GM21786 (cell line): ENCODE measurements around the gene FOXL2.
"Not testable (repeated sequence)": the region's sequence is repeated elsewhere in the genome, so short reads cannot be mapped to it uniquely, and the experiment has no call there.

Source experiments
- ATAC-seq: cut with Tn5 transposase; IDR thresholded peaks from one replicate; pipeline ENCODE4 v1.9.1; 2021; ENCODE audit not compliant: unreplicated experiment

Gene FOXL2

GRCh38 chr3:138933981-138934691, 12.8 kb downstream of the FOXL2 start:
- no peak for ATAC-seq

- ATAC-seq, result no peak
Observed at GRCh38 chr3:138933068-138933668, 13.8 kb downstream of the FOXL2 start.

DNA sequence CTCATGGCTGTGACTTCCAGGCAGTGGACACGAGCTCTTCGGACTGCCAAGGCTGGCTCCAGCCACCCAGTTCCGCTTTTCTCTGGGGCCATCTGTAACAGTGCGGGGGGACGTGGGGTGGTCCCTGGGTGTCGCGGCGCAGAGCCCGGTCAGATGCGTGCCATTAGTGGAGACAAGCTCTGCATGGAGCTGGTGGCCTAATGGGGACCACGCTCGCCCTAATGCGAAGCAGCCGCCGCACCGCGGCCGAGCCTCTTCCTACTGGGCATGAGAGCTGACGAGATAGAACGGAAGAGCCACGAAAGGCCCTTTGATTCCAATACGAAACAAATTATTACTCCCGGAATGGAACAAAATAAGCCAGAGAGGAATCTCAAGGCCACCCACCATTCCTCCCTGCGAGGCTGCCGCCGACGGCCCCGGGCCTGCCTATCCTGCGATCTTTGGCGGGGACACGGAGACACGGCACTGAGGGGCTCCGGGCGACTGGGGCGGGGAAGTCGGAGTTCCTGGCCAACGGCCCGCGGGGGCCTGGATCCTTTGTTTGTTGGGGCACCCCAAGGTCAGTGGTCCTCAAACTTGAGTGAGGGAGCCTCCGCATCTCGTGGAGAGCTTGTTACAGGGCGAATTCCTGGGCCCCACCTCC, 18.1 kb downstream of the FOXL2 start:
- no peak for ATAC-seq

GRCh38 chr3:138923531-138923994, 23.4 kb downstream of the FOXL2 start:
- ATAC-seq, result peak; percentile 78

DNA sequence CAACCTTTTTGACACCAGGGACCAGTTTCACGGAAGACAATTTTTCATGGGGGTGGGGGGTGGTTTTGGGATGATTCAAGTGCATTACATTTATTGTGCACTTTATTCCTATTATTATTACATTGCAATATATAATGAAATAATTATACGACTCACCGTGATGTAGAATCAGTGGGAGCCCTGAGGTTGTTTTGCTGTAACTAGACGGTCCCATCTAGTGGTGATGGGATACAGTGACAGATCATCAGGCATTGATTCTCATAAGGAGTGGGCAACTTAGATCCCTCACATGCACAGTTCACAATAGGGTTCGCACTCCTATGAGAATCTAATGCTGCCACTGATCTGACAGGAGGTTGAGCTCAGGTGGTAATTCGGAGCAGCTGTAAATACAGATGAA, 24.5 kb downstream of the FOXL2 start:
- ATAC-seq, result not testable (repeated sequence)

GRCh38 chr3:138921316-138922292, 25.3 kb downstream of the FOXL2 start:
- ATAC-seq, result no peak

GRCh38 chr3:138919325-138919724, 27.6 kb downstream of the FOXL2 start:
- ATAC-seq, result no peak

- no peak for ATAC-seq
Observed at GRCh38 chr3:138916824-138917223, 30.1 kb downstream of the FOXL2 start.

DNA sequence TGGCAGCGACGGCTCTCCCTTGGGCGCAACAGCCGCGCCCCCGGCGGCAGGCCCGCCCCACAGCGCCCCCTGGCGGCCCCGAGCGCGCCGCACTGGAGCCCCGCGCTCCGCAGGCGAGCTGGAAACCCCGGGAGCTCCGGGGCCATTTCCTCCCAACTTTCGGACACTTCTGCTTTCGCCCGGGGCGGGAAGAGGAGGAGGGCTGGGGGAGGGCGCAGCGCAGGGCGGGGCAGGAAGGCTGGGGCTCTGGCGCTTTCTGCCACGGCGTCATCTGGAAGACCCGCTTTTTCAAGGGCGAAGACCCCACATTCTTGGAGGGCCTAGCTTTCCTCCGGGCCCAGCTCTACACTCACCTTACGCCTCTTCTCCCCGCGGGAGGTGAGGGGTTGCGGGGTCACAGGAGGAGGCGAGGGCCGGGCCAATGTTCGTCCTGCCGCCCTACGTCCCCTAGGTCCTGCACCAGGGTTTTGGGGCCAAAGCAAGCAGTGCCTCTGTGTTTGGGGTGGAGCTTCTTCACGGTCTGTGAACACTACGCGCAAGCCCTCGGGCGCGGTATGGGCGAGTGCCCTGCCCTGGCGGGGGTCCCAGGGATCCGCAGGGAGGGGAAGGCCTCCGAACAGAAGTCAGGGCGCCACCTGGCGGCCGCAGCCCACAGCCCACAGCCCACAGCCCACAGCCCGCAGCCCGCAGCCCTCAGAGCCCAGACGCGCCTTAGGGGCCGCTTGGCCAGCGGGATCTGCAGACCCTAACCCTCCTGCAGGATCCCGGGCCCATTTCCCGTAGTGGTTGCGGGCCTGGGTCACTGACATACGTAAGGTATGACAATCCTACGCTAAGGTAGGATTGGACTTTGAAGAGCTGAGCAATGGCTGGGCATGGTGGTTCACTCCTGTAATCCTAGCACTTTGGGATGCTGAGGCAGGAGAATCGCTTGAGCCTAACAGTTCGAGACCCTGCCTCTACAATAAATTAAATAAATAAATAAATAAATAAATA, 31.1 kb downstream of the FOXL2 start:
- peak; percentile 87 for ATAC-seq

- peak; percentile 20 for ATAC-seq
Observed at GRCh38 chr3:138914870-138915502, 32.0 kb downstream of the FOXL2 start.

- ATAC-seq, result no peak
Observed at GRCh38 chr3:138913766-138914165, 33.2 kb downstream of the FOXL2 start.

DNA sequence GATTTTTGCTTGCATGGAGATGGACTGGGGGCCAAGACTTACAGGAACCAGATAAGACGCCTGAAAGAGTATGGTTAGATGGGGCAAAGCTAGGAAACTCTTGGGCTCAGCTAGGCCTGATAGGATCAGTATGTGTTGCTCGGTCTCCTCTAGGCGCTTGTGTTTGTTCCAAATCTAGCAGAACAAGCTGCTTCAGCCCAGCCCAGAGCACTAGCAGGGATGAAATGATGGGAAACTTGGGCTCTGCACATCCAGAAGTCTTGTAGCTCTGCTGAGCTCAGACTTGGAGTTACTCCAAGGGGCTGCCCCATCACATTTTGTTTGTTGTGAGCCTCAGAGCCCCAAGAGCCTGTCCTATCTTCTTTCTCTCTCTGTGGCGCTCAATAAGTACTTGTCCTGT, 34.7 kb downstream of the FOXL2 start:
- no peak for ATAC-seq

DNA sequence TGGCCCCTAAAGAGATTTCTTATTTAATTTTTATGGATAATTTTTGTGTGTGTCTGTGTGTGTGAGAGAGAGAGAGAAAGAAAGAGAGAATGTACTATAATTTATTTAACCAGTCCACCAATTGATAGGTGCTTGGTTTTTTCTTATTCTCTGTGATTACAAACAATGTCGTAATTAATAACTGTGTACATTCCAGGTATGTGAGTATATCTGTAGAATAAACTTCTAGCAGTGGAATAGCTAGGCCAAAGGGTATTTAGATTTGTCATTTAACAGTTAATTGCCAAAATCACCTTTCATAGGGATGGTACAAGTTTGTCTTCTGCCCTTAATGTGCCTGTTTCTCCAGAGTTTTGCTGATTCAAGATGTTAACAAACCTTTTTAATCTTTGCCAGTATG, 35.3 kb downstream of the FOXL2 start:
- no peak for ATAC-seq

- ATAC-seq, result no peak
Observed at GRCh38 chr3:138909904-138910303, 37.0 kb downstream of the FOXL2 start.

GRCh38 chr3:138908846-138909245, 38.1 kb downstream of the FOXL2 start:
- no peak for ATAC-seq

GRCh38 chr3:138907539-138907938, 39.4 kb downstream of the FOXL2 start:
- ATAC-seq, result no peak

DNA sequence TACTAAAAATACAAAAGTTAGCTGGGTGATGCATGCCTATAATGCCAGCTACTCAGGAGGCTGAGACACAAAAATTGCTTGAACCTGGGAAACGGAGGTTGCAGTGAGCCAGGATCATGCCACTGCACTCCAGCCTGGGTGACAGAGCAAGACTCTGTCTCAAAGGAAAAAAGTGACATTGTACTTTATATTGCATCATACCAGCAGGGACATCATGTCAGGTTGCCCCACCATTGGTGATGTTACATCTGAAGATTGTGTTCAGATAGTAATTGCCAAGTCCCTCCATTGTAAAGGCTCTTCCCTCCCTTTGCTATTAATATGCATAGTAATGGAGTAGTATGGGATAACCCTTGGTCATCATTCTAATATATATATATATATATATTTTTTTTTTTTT, 44.8 kb downstream of the FOXL2 start:
- ATAC-seq, result no peak

DNA sequence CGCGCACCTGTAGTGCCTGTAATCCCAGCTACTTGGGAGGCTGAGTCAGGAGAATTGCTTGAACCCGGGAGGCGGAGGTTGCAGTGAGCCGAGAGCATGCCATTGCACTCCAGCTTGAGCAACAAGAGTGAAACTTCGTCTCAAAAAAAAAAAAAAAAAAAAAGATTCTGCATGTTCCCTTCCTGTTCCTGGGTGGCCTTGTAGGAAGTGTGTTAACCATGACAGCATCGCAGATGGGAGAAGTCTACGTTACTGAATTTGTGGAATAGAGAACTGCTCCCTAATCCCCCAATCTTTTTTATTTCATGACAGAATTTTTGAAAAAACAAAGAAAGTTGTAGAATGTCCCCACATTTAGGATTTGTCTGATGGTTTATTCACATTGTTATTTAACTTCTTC, 45.4 kb downstream of the FOXL2 start:
- no peak for ATAC-seq

- ATAC-seq, result no peak
Observed at GRCh38 chr3:138899351-138899991, 47.5 kb downstream of the FOXL2 start.
